Effector CD8-positive, alpha-beta T cell (primary cell): ENCODE results near the gene ONECUT1.
A peak's percentile ranks its signal among the peaks of the same experiment; 100 is the strongest.

ENCODE experiments used
- DNase-seq: peaks from one replicate; lab custom pipeline; 2025; lab: John Stamatoyannopoulos, UW

ONECUT1 gene

DNA sequence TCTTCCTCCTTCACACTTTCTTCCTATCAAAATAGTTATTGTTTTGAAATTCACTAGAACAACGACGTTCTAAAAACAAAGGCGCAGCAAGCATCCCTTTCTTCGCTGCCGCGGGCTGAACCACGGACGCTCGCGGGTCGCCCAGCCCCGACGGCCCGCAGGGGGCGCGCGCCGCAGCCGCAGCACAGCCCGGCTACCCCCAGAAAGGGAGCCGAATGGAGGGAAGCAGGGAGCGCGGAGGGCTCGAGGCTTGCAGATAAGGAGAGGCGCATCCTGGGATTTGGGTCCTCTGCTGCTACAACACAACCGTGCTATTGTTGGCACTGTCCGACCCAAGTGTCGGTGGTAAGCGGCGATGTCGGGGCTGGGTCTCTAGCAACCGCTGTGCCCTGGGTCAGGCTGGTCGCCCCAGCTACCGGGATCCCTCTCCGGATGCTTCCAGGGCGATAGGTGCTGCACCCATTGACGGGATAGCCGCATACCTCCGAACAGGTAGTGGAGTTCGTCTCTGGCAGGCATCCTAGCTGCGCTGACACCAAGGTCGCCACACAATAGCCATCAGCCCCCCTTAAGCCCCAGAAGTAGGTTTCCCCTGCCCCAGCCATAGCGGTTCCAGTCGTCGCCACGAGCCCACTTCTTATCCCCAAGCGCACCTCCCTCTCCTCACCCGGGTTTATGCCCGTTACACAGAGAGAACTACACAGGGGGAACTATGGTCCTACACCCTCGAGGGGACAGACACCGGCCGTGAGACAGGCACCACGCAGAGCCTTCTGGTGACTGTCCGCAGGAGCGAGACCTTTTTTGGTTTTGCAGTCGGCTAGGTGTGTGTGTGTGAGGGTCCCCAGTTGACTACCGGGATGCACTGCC is 6.0 kb downstream of the ONECUT1 start:
- DNase-seq = no peak

GRCh38 chr15:52783191-52783829 is 6.8 kb downstream of the ONECUT1 start:
- DNase-seq = no peak

DNA sequence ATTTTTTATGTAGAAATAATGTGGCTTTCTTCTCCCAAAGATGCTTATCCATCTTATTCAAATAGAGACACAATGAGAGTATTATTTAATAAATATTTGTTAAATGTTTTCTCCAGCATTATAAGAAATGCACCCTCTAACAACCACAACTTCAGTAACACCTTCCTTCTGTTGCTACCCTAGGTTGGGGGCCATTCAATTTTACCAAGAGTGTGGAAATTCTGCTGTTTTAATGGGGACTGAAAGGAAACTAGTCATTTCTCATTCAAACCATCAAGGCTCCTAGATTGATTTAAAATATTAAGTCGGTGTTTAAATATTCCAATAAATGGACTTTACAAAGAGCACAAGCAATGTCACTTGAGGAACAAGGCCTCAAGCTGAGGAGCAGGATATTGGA is 7.6 kb downstream of the ONECUT1 start:
- DNase-seq = no peak

GRCh38 chr15:52780172-52780980 is 9.8 kb downstream of the ONECUT1 start:
- peak; percentile 26 for DNase-seq

DNA sequence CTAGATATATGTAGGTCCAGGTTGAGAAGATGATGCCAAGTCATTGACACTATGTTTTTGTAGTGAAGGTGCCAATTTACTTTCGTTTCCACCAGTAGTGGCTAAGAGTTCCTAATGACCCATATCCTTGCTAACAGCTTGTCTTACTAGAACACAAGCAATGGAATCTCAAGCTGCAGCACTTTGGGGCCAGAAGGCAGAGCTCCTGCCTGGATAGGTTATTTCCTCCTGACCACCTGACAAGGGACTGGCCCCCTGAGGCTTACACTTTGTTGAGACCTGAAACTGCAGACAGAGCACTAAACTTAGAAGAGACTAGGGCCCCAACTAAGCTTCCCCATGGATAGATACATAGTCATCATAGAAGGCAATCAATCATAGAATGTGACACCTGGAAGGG is 11.7 kb downstream of the ONECUT1 start:
- no peak for DNase-seq

- no peak for DNase-seq
Measured at GRCh38 chr15:52772766-52773165, 17.4 kb downstream of the ONECUT1 start.

DNA sequence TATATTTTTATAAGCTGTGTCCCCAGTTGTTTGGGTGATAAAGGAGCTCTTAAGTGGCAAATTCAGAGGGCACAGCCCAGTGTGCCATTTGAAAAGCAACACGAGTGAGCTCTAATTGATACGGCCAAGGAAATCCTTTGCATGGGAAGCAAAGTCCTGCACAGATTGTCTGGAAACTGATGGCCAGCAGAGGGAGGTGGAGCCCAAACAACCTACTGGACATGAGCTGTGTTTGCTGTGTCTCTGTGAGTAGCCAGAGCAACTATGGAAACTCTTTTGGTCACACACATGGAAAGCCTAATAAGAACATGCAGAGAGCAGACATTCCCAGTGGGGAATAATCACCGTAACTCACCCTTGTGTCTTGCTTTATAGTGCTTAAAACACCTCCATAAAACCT is 24.4 kb downstream of the ONECUT1 start:
- no peak for DNase-seq

GRCh38 chr15:52764731-52765130 is 25.4 kb downstream of the ONECUT1 start:
- no peak for DNase-seq

DNA sequence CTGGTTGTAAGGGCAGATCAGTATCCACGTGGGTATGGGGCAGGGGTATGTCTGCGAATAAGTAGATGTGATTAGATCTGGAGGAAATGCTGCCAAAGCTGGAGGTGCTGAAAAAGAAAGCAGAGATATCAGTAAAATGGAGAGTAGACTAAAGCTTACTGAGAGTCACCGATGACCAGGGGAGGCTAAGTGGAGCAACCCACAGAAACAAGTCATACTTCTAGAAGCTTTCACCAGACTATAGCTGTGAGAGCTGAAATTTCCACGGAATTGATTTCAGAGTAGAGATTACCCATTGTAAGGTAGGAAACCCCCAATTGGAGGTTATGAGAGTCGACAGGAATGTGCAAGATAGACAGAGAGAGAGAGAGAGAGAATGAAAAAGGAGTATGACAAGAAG is 27.5 kb downstream of the ONECUT1 start:
- DNase-seq = no peak

DNA sequence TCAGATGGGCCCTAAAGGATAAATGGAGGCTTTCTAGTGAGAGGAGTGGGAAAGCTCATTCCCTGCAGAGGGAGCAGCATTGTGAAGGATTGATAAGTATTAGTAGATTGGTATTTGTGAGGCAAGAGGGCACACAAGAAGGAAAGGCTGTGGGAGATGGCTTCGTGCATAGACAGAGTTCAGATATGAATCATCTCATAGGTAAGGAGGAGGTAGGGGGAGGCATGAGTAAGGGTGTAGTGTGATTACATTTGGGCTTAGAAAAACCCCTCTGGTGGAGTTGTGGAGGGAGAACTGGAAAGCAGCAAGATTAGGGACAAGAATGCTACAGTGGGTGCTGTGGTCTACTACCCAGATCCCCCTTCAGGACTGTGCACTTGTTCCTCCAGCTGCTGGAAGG is 29.6 kb downstream of the ONECUT1 start:
- no peak for DNase-seq

DNA sequence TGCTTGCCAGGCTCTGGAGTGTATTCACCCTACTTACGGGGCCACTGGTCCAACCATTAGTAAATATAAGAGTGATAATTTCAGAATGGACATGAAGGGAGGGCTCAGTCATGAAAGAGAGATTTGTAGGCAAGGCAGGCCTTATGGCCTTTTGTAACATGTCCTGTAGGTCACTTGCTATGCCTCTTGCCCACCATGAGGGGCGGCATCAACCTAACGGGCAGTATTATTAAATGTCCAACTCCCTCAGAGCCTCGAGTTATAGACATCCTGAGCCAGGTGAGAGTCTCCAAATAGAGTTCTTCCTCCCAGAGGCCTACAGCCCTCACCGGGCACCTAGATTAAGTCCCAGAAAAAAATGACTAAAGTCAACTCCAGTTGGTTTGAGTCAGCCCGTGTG is 30.2 kb downstream of the ONECUT1 start:
- no peak for DNase-seq

DNA sequence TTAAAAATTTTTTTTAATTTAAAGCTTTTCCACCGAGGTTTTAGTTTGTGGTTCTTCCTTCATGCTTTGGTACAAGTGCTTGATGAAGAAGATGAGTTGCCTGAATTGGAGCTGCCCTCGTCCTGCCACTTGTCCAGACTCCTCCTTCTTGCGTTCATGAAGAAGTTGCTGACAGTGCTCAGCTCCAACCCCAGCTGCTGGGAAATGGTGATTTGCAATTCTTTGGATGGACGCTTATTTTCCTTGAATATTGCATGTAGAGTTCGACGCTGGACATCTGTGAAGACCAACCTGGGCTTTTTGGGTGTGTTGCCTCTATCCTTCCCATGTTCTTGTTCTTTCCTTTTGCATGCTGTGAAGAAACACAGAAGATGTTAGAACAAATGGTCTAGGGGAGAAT is 32.6 kb downstream of the ONECUT1 start:
- DNase-seq = no peak

GRCh38 chr15:52751522-52751921 is 38.6 kb downstream of the ONECUT1 start:
- DNase-seq = no peak

- DNase-seq = no peak
Measured at GRCh38 chr15:52749258-52749657, 40.9 kb downstream of the ONECUT1 start.

GRCh38 chr15:52746162-52746757 is 43.9 kb downstream of the ONECUT1 start:
- no peak for DNase-seq

GRCh38 chr15:52745326-52746161 is 44.6 kb downstream of the ONECUT1 start:
- no peak for DNase-seq

- DNase-seq = no peak
Measured at GRCh38 chr15:52738311-52738710, 51.8 kb downstream of the ONECUT1 start.

DNA sequence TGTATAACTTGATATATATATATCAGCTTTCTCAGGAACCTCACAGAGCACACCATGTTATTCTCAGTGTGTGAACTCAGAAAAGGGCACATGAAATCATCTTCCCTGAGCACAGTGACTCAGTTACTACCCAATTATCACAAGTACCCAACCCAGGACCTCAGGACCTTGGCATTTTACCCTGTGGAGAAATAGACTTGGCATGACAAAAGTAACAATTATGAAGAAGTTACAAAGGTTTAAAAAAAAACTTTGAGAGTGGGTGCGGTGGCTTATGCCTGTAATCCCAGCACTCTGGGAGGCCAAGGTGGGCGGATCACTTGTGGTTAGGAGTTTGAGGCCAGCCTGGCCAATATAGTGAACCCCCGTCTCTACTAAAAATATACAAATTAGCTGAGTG is 52.4 kb downstream of the ONECUT1 start:
- no peak for DNase-seq

DNA sequence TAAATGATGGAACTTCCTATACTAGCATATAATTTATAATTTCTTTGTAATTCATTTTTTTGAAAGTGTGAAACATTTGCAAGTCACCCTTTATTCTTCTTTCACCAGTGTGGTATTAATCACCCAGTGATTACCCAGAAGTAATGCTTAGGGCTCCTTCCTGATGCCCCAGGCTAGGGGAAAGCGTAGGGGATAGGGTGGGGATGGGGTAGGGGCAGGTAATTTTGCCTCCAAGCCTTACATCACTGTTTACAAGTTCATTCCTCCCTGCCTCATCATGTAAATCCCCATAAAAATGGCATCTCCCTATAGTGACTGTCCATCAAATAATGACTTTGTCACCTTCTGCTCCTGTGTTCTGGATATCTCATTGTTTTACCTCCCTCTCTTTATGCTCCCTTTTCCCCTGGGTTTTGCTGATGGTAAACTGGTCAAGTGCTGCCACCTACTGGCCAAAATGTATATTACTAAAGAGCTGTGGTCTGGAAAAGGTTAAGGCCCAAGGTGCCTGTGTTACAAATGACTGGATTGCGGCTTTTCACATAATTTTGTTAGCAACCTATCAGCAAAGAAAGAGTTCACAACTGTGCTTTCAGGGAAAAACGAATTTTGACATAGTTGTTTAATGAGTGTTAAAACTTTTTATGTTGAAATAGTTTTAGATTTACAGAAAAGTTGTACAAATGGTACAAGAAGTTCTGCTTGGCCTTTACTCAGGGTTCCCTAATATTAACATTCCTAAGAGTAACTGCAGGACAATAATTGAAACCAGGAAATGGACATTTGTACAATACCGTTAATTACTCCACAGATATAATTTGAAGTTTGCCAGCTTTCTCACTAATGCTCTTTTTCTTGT is 54.7 kb downstream of the ONECUT1 start:
- peak; percentile 58 for DNase-seq

DNA sequence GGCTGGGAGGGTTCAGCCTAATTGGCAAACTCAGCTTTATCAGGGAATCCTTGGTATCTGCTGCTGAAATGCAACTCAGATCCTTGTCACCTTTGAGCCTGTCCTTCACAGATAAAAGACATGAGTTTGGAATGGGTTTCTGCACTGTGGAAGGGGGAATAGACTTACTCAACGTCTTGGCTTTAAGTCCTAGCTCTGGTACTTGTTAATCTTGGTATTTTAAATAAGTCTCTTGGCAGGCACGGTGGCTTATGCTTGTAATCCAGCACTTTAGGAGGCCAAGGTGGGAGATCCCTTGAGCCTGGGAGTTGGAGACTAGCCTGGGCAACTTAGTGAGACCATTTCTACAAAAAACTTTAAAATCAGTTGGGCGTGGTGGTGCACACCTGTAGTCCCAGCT is 55.8 kb downstream of the ONECUT1 start:
- DNase-seq = no peak
